Breast epithelium (tissue), 4 donors: ENCODE data around the gene DNM3. TPM values are rescaled to one million over a fixed set of nuclear protein-coding genes. Genes with fewer than 3 reads are reported as not detected.

Source experiments
- DNase-seq, 2 donors: peaks; one replicate each; pipeline ENCODE4 v3.0.0-alpha.2; 2019; ENCODE audit warnings: low spot score in 2 of 2
- H3K27ac ChIP-seq, 2 donors: fragments of 200-600 bp; sonication (generic) in 1 of 2; one replicate each; pipeline ENCODE4 v1.5.1; 2016 to 2019; ENCODE audit warnings: mild to moderate bottlenecking in 1 of 2
- H3K27me3 ChIP-seq, 2 donors: fragments of 200-600 bp; sonication (generic) in 1 of 2; one replicate each; pipeline versions ENCODE4 v1.5.1 to v1.6.0; 2017 to 2019; ENCODE audit warnings: control low read depth in 1 of 2, mild to moderate bottlenecking in 1 of 2
- H3K36me3 ChIP-seq: fragments of 200-600 bp; one replicate; pipeline ENCODE4 v1.5.1; 2019
- H3K4me1 ChIP-seq, 2 donors: fragments of 200-600 bp; sonication (generic); one replicate each; pipeline ENCODE4 v1.5.1; 2016 to 2019; ENCODE audit warnings: control low read depth in 1 of 2
- H3K4me3 ChIP-seq, 3 donors: fragments of 200-600 bp; sonication (generic); 1 replicate in 2 of 3; 2 replicates in 1 of 3; pipeline ENCODE4 v1.5.1; 2016 to 2019; ENCODE audit warnings: mild to moderate bottlenecking in 3 of 3, moderate library complexity in 2 of 3
- H3K9me3 ChIP-seq, 2 donors: fragments of 200-600 bp; sonication (generic) in 1 of 2; one replicate each; pipeline ENCODE4 v1.5.1; 2016 to 2019; ENCODE audit warnings: control low read depth in 1 of 2
- POLR2A ChIP-seq: fragments of 450-650 bp; IDR thresholded peaks from one replicate; pipeline ENCODE4 v1.6.1; 2016; ENCODE audit warnings: antibody characterized with exemption, mild to moderate bottlenecking, moderate library complexity
- POLR2AphosphoS5 ChIP-seq, 3 donors: sonication (generic); formaldehyde crosslinking; IDR thresholded peaks; one replicate each; pipeline ENCODE4 v1.6.1; 2017; ENCODE audit warnings: antibody characterized with exemption in 3 of 3
- intact Hi-C: fragments of 100-400 bp; cut with DNase I; formaldehyde crosslinking; loops from one replicate; pipeline ENCODE4 v1.15.1; 2023; ENCODE audit warnings: low total_unique reads
- total RNA-seq, 3 donors: library from RNA; depleted of rRNA; stranded (reverse); fragments of >200 nt; gene quantifications; one replicate each; pipeline ENCODE4 v1.1.0, GENCODE V29; 2016
- TF ChIP-seq, protein P1 (sequence below), 3 donors: fragments of 450-650 bp; IDR thresholded peaks; one replicate each; pipeline ENCODE4 v1.5.1; 2016 to 2017; ENCODE audit warnings: antibody characterized with exemption in 3 of 3, mild to moderate bottlenecking in 3 of 3, moderate library complexity in 3 of 3

The DNM3 gene
- total RNA-seq, 3 donors from 2014 or later: 5.1 to 7.5 (median 6.6) TPM

DNA sequence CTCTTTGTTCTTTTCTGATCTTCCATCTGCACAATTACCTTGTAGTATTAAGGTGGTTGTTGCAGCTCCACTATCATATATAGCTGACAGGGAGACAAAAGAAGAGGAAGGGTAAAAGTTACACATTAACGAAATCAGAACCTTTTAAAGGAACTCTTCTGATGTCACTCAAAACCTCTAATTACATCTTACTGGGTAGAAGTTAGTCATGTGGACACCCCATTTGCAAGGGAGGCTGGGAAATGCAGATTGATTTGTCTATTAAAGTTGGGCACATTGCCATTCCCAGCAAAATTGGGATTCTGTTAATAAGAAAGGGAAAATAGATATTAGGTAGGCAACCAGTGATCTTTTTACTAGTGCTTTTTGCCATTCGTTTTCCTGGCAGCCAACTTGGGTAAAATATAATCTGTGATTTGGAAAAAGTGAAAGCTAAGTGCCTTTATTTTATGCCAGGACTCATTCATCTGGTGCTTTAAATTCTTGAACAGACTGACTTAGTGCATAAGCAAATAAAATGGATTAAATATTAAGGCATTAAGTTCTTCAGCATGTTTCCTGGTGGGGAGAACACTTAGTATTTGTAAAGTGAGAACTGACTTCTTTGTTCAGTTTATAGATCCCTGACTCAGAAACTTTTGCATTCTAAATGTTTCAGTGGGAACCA, 71.3 kb downstream of the DNM3 start:
- Histone ChIP-seq H3K27me3 (no peaks in the 10 kb centered on the region), H3K4me1 (no peaks in the 10 kb centered on the region), H3K36me3 (no peaks in the 10 kb centered on the region), H3K9me3 (no peaks in the 10 kb centered on the region), H3K4me3 (no peak overlapping the region), H3K27ac (no peak overlapping the region)
- TF ChIP-seq POLR2AphosphoS5 (IDR thresholded peaks at IDR 0.05): no peak
- no peak for DNase-seq
- intact Hi-C loops: no loop called here

DNA sequence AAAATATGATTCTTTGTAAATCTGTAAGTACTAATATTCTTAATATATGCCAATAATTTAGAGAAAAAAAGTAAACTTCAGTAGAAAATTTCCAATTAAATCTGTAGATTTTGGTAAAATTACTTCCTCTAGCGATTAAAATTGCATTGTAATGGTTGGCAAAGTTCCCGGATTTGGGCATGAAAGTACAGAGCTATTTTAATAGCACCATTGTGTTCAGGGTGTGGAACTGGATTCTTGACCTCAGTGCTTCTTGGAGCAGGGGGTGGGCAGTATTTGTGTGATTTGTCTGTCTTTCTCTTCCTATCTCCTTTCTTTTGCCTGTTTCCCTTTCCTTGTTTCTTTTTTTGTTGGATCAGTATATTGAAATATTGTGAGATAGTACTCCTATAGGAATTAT, 72.1 kb downstream of the DNM3 start:
- Histone ChIP-seq H3K27ac (no peak overlapping the region), H3K27me3 (no peaks in the 10 kb centered on the region), H3K4me1 (no peaks in the 10 kb centered on the region), H3K9me3 (no peaks in the 10 kb centered on the region), H3K4me3 (no peak overlapping the region), H3K36me3 (no peaks in the 10 kb centered on the region)
- DNase-seq: no peak
- intact Hi-C loops: no loop called here
- TF ChIP-seq, protein P1, sequence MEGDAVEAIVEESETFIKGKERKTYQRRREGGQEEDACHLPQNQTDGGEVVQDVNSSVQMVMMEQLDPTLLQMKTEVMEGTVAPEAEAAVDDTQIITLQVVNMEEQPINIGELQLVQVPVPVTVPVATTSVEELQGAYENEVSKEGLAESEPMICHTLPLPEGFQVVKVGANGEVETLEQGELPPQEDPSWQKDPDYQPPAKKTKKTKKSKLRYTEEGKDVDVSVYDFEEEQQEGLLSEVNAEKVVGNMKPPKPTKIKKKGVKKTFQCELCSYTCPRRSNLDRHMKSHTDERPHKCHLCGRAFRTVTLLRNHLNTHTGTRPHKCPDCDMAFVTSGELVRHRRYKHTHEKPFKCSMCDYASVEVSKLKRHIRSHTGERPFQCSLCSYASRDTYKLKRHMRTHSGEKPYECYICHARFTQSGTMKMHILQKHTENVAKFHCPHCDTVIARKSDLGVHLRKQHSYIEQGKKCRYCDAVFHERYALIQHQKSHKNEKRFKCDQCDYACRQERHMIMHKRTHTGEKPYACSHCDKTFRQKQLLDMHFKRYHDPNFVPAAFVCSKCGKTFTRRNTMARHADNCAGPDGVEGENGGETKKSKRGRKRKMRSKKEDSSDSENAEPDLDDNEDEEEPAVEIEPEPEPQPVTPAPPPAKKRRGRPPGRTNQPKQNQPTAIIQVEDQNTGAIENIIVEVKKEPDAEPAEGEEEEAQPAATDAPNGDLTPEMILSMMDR (IDR thresholded peaks at IDR 0.05): no peak
- TF ChIP-seq POLR2AphosphoS5 (IDR thresholded peaks at IDR 0.05) (no peak), POLR2A (no peak)

DNA sequence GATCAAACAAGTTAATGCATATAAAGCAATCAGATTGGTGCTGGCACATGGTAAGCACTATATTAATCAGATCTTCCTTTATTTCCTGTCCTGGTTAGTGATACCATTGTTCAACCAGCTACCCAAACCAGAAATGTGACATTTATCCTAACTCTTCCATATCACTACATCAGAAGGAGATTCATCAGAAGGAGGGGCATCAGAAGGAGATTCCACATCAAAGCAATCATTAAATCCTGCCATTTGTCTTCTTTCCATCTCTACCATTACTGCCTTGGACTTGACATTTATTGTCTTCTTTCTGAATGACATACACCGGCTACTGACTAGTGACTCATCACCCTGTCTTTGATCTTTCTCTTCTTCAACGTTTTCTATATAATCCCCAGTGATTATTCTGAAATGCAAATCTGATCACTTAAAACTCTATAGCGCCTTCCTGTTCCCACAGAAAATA, 75.0 kb downstream of the DNM3 start:
- H3K4me3 ChIP-seq: no peak overlapping the region
- no peak for TF ChIP-seq POLR2AphosphoS5 (IDR thresholded peaks at IDR 0.05)
- no peak for TF ChIP-seq POLR2A
- TF ChIP-seq, protein P1 (IDR thresholded peaks at IDR 0.05): no peak
- intact Hi-C loops: no loop called here
- H3K4me1 ChIP-seq: no peaks in the 10 kb centered on the region
- H3K27ac ChIP-seq: no peak overlapping the region
- H3K36me3 ChIP-seq: no peaks in the 10 kb centered on the region
- H3K9me3 ChIP-seq: no peaks in the 10 kb centered on the region
- H3K27me3 ChIP-seq: no peaks in the 10 kb centered on the region
- no peak for DNase-seq

DNA sequence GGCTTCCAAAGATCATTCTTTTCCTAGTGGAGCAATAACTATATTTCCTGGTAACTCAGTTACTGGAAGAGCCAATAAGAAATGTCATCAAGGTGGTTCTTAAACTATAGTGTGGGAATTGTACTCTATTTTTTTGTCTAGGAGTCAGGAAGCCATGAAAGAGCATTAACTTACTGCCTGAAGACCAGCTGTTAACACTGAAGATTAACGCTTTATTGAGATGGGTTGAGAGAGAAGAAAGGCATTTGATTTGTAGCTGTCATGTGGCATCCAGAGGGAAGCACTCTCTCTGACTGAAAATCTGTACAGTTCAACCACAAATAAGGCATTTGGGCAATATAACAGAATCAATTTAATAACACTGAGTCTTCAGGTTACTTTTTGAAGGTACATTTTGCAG, 76.0 kb downstream of the DNM3 start:
- intact Hi-C loops: no loop called here
- no peaks in the 10 kb centered on the region for H3K4me1 ChIP-seq
- no peaks in the 10 kb centered on the region for H3K27me3 ChIP-seq
- DNase-seq: no peak
- H3K27ac ChIP-seq: no peak overlapping the region
- H3K9me3 ChIP-seq: no peaks in the 10 kb centered on the region
- no peak overlapping the region for H3K4me3 ChIP-seq
- TF ChIP-seq POLR2AphosphoS5 (IDR thresholded peaks at IDR 0.05) (no peak), POLR2A (no peak)
- TF ChIP-seq, protein P1 (IDR thresholded peaks at IDR 0.05): no peak
- H3K36me3 ChIP-seq: no peaks in the 10 kb centered on the region

DNA sequence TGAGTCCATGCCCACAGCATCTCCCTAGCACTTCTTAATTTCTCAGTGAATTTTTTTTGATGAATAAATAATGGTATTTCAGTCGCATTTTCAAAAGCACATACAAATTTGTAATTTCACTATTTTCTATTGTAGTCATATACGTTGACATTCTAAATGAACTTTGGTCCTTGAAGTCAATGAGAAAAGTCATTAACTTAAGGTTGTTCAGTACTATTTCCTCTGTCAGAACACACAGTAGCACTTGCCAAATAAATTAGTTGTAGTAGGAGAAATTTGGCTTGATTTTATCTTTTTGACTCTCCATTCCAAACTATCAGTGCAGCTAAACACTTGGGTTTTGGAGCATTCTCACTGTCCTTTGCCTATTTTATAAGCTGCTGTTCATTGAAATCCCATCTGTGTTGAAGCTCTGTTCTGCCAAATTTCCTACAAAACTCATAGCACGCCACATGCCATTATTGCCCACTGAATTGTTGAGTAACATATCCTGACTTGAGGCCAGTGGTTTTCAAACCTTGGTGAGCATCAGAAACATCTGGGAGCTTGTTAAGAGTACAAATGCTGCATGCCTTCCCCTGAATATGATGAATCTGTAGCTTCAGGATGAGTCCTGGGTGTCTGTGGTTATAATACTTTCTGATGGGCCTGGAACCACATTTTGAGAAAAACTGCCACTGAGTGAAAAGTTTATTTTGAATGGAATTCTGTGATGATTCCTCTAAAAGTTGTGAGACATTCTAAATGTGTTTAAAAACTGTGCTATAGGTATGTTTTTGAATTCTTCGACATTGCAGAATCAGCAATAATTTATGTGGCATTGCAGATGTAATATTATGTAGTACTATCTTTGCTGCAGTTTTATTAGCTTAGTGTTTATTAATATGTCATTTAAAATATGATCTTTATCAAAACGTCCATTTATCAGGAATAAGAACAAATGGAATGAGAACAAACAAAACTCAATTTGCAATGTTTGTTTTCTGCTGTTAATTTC, 78.9 kb downstream of the DNM3 start:
- intact Hi-C loops: no loop called here
- Histone ChIP-seq H3K4me3 (no peak overlapping the region), H3K9me3 (no peaks in the 10 kb centered on the region), H3K36me3 (no peaks in the 10 kb centered on the region), H3K27ac (no peak overlapping the region), H3K27me3 (no peaks in the 10 kb centered on the region), H3K4me1 (no peaks in the 10 kb centered on the region)
- TF ChIP-seq POLR2A (no peak), POLR2AphosphoS5 (IDR thresholded peaks at IDR 0.05) (no peak)
- TF ChIP-seq, protein P1 (IDR thresholded peaks at IDR 0.05): no peak
- no peak for DNase-seq
